ENCODE results near the gene ATP6V1G2. TPM values are rescaled to one million over a fixed set of nuclear protein-coding genes. Genes with fewer than 3 reads are reported as not detected.
A peak's percentile ranks its signal among the peaks of the same experiment; 100 is the strongest.

The ATP6V1G2 gene
- total and polyA plus RNA-seq, 12 donors = 0.88 to 2.5 (median 2.0) TPM

DNA sequence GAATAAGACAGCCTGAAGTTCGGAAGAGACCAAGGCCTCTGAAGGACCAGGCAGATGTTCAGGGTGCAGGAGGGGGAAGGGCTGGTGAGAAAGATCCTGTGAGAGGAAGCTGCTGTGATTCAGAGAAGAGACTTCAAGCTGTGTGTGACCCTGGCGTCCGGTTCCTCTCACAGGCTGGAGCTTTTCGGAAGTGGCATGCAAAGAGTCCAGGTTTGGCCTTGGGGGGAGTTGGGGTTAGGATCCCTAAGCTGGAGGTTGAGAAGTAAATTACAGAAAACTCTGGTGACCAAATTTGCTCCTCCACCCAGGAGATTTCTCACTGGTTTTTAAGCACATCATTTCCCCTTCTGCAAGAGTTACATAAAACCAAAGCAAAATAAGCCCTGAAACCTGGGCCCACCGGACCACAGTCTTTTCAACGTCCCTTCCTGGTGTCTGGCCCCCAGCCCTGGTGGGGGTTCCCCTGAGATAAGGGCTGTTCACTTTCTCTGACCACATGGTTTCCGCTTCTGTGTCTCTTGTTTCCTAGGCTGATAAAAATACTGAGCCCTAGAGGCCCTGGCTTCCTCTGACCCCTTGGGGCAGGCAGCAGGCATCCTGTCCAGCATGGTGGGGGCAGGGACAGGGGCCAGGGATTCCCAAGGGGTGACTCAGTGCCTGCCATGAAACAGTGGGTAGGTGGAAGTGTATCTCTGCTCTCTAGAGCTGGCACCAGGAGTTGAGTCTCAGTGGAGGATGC is 13.7 kb upstream of the ATP6V1G2 start:
- H3K27ac ChIP-seq = peak overlapping the region; percentile 27 to 91 (median 80)
- peak overlapping the region in 2 of 10 donors; percentile 2 to 33 for H3K4me3 ChIP-seq
- WGBS, 2 donors = 36 to 53% methylated on average over 7 of the region's 7 CpGs
- no peak for TF ChIP-seq CTCF (IDR thresholded peaks at IDR 0.05)
- H3K9me3 ChIP-seq = no peaks in the 10 kb centered on the region
- peak; percentile 67 to 85 for DNase-seq
- peak; percentile 82 to 93 (median 87) for ATAC-seq
- intact Hi-C loops (cut with DNase I) = no loop called here
- H3K36me3 ChIP-seq = peaks cover 5 to 45% (median 15%) of the 10 kb centered on the region in 9 donors
- no peaks in the 10 kb centered on the region for H3K27me3 ChIP-seq
- peaks cover 20 to 83% (median 40%) of the 10 kb centered on the region in 9 donors for H3K4me1 ChIP-seq

- Histone ChIP-seq H3K4me3 (peak overlapping the region in 1 of 10 donors; percentile 33), H3K36me3 (peaks cover 5 to 50% (median 15%) of the 10 kb centered on the region in 9 donors)
- TF ChIP-seq CTCF (IDR thresholded peaks at IDR 0.05) = no peak
Measured at GRCh38 chr6:31559606-31559957, 13.2 kb upstream of the ATP6V1G2 start.

GRCh38 chr6:31558631-31559500 is 12.5 kb upstream of the ATP6V1G2 start:
- Histone ChIP-seq H3K36me3 (peaks cover 5 to 57% (median 15%) of the 10 kb centered on the region in 9 donors), H3K27ac (peak overlapping the region; percentile 27 to 91 (median 80)), H3K27me3 (no peaks in the 10 kb centered on the region), H3K4me3 (peak overlapping the region in 2 of 10 donors; percentile 12 to 33), H3K9me3 (no peaks in the 10 kb centered on the region), H3K4me1 (peaks cover 20 to 81% (median 40%) of the 10 kb centered on the region in 9 donors)
- WGBS, 2 donors = 64 to 68% methylated on average over 14 of the region's 14 CpGs
- ATAC-seq (peak; percentile 23 to 59 (median 54)), DNase-seq (no peak)
- intact Hi-C loops (cut with DNase I) = no loop called here
- no peak for TF ChIP-seq CTCF (IDR thresholded peaks at IDR 0.05)

More at GRCh38 chr6:31559606-31559957, 13.2 kb upstream of the ATP6V1G2 start:
- H3K9me3 ChIP-seq = no peaks in the 10 kb centered on the region
- H3K4me1 ChIP-seq = peaks cover 20 to 83% (median 40%) of the 10 kb centered on the region in 9 donors
- H3K27ac ChIP-seq = peak overlapping the region; percentile 27 to 91 (median 80)
- no peaks in the 10 kb centered on the region for H3K27me3 ChIP-seq
- WGBS, 2 donors = 47 to 67% methylated on average over 4 of the region's 4 CpGs
- intact Hi-C loops (cut with DNase I) = no loop called here
- DNase-seq (no peak), ATAC-seq (peak in 2 of 8 donors; percentile 1 to 2)

DNA sequence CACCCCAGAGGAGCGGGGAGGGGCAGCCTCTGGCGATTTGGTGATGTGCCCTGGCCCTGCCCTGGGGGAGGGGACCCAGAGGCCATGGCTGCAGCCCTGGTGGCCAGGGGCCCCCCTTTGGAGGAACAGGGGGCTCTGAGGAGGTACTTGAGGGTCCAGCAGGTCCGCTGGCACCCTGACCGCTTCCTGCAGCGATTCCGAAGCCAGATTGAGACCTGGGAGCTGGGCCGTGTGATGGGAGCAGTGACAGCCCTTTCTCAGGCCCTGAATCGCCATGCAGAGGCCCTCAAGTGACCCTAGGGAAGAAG is 11.9 kb upstream of the ATP6V1G2 start:
- intact Hi-C loops (cut with DNase I) = no loop called here
- peaks cover 20 to 77% (median 40%) of the 10 kb centered on the region in 9 donors for H3K4me1 ChIP-seq
- ATAC-seq = no peak
- H3K27me3 ChIP-seq = no peaks in the 10 kb centered on the region
- no peak for TF ChIP-seq CTCF (IDR thresholded peaks at IDR 0.05)
- H3K9me3 ChIP-seq = no peaks in the 10 kb centered on the region
- DNase-seq = no peak
- peaks cover 5 to 63% (median 15%) of the 10 kb centered on the region in 9 donors for H3K36me3 ChIP-seq
- WGBS, 2 donors = 75 to 79% methylated on average over 8 of the region's 8 CpGs
- peak overlapping the region in 9 of 10 donors; percentile 73 to 91 (median 82) for H3K27ac ChIP-seq
- peak overlapping the region in 3 of 10 donors; percentile 11 to 33 (median 12) for H3K4me3 ChIP-seq
